GM12873 (cell line): ENCODE measurements around the gene DOCK10.

Source experiments
- CTCF ChIP-seq: IDR thresholded peaks from 2 replicates; pipeline ENCODE4 v1.5.1; 2012; ENCODE audit warnings: low read depth, mild to moderate bottlenecking, moderate library complexity, low read length, control low read depth; ENCODE audit not compliant: insufficient read depth; ENCODE audit errors: missing control alignments

Gene DOCK10

GRCh38 chr2:224837558-224837957 is 204.7 kb downstream of the DOCK10 start:
- no peak for TF ChIP-seq CTCF

- no peak for TF ChIP-seq CTCF
Measured at GRCh38 chr2:224837066-224837465, 205.2 kb downstream of the DOCK10 start.

GRCh38 chr2:224836263-224836662 is 206.0 kb downstream of the DOCK10 start:
- TF ChIP-seq CTCF, result no peak

- TF ChIP-seq CTCF, result no peak
Measured at GRCh38 chr2:224835405-224835804, 206.9 kb downstream of the DOCK10 start.

GRCh38 chr2:224833986-224834385 is 208.3 kb downstream of the DOCK10 start:
- no peak for TF ChIP-seq CTCF

- no peak for TF ChIP-seq CTCF
Measured at GRCh38 chr2:224832207-224832606, 210.1 kb downstream of the DOCK10 start.

- TF ChIP-seq CTCF, result no peak
Measured at GRCh38 chr2:224831530-224831929, 210.7 kb downstream of the DOCK10 start.
